ENCODE measurements around the gene CTIF.

Gene CTIF

DNA sequence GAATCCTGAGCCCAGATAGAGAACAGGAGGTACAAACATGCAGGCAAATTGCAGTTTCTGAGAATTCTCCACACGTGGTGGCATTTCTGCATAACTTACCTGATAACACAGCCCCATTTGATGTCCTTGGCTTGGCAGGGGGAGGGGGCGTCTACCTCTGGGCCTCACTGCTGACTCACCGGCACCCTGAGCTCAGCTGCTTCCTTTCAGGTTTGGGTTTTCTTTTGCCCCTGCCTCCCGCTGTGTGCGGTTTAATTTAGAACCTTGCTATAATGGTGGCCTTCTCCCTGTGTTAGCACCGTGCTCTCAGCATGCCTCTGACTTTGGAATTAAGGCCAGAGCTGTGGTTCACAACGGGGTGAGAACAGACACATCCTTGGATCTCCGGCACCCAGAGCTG lies 4.4 kb downstream of the CTIF start:
- TF ChIP-seq, protein P1, sequence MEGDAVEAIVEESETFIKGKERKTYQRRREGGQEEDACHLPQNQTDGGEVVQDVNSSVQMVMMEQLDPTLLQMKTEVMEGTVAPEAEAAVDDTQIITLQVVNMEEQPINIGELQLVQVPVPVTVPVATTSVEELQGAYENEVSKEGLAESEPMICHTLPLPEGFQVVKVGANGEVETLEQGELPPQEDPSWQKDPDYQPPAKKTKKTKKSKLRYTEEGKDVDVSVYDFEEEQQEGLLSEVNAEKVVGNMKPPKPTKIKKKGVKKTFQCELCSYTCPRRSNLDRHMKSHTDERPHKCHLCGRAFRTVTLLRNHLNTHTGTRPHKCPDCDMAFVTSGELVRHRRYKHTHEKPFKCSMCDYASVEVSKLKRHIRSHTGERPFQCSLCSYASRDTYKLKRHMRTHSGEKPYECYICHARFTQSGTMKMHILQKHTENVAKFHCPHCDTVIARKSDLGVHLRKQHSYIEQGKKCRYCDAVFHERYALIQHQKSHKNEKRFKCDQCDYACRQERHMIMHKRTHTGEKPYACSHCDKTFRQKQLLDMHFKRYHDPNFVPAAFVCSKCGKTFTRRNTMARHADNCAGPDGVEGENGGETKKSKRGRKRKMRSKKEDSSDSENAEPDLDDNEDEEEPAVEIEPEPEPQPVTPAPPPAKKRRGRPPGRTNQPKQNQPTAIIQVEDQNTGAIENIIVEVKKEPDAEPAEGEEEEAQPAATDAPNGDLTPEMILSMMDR (IDR thresholded peaks at IDR 0.05), result no peak

DNA sequence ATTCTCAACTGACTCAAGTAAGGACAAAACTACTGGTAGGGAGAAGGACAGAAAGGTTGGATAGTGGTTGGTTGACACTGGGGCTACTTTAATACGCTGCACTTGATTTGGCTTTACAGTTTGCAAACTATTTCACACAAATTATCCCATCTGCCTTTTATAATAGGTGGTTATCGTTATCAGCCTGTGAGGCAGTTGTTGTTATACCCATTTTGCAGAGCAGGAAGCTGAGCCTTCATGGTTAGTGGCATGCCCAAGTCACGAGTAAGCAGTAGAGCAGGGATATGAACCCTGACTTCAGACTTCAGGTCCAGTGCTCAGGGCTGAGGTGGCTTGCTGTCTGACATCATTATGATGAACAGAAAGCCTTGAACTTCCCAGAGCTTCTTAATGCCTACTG lies 5.3 kb downstream of the CTIF start:
- TF ChIP-seq, protein P1 (IDR thresholded peaks at IDR 0.05), result no peak

DNA sequence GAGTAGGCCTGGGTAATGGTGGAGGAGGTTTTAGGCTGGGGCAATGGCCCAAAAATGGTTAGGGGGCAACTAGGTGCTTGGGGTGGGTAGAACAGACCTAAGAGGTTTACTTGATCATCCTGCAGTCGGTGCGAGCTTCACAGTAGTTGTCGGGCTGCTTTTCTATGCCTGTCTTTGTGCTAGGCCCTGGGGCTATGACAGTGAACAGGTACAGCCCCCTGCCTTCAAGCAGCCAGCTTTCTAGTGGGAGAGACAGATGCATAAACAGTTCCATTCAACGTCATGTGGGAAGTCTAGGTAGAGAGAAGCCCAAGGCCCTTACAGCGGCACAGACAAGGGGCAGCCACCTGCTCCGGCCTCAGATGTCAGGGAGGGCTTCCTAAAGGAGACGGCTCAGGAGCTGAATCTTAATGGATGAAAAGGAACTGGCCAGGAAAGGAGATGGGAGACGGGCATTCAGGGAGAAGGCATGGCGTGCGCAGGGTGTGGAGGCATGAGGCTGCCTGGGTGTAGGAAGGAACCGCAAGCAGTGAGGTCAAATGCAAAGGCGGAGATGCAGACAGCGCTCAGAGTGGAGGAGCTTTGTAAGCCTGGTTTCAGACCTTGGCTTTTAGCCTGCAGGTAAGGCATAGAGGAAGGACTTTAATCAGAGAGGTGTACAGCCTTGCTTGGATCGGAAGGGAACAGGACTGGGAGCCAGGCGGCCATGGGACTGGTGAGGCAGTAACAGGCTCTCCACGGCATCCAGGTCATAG lies 6.0 kb downstream of the CTIF start:
- TF ChIP-seq, protein P1 (IDR thresholded peaks at IDR 0.05), result no peak

DNA sequence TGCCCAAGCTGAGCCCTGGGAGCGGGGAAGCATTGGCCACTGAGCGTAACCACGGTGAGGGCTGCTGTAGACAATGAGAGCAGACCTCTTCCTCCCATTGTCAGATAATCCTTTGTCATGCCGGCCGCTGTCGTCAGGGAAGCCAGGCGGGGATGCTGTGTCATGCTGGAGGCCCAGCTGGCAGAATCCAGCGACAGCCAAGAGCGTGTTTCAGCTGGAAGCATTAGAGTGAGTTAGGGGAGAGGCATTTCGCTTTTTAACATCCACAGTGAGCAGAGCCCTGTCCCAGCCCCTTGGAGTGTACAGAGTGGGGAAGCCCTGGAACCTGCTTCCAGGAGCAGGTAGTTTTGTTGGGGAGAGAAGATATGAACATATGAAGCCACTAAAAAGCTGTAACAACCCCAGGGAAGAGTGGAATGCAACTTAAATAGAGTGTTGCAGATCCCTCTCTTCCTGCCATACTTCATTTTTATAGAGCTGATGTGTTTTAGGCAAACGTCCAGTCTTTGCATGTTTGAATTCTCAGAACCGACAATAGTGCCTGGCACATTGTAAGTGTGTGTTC lies 7.0 kb downstream of the CTIF start:
- TF ChIP-seq, protein P1 (IDR thresholded peaks at IDR 0.05), result no peak

DNA sequence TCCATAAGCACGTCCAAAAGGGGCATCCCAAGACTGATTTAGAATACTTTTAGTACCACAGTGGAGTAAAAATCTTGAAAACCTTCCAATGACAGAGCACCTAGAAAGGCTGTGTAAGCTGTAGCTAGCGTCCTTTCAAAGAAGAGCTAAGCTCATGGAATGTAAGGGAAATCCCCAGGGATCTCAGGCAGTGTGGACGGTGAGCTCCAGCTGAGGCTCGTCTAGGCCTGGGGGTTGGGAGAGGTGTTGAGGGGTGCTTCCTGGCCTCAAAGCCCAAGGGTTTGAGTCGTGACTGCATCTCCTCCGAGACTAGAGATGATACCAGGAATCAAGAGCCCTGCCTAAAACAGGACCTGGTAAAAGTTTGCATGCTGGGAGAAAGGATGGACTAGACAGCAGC lies 7.6 kb downstream of the CTIF start:
- TF ChIP-seq, protein P1 (IDR thresholded peaks at IDR 0.05), result no peak

DNA sequence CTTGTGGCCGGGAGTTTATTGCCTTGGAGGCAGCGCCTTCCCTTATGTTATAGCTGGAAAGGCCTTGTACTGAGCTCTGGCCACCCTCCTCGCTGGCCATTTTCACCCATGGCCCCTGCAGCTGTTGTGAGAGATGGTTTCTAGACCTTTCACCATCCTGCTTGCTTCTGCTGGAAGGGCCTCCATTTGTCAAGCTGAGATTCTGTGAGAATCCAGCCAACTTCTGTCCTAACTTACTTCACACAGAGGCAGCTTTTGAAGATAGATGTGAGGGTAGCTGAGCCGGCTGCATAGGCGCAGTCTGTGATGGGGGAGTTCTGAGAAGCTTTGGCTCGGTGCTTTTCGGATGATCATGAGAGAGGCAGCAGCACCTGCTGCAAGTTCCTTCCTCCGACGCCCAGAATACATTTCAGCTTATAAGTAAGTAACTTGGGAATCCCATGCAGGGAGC lies 8.7 kb downstream of the CTIF start:
- TF ChIP-seq, protein P1 (IDR thresholded peaks at IDR 0.05), result no peak

DNA sequence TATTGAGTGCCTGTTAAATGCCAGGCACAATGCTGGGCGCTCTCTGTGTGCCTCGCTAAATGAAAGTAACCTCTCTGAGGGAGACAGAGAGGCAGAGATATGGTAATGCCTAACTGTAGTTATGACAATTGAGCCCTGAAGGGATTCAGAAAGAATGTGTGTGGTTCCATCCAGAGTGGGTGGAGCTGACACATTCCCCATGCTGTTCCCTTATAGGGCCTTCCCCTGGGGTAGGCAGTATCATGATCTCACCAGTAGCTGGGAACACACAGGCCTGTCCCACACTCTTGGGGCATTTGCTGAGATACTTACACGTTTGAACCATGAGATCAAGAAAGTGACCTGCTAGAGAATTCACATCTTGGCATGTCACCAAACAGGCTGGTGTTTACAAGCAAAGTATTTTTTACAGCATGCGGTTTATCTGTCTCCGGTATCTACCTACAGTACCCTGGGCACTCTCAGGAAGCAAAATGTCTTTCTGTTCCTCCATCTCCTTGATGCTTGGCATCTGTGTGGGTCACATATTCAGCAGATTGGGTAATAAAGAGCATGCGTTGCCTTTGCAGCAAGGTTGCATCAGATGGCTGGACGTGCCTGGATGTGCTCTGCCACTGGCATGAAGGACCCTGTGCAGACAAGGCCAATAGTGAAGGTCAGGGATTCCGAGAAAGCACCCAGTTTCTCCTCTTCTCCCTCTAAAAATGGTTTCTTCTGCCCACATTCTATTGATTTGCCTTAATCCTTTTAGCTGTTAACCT lies 9.4 kb downstream of the CTIF start:
- TF ChIP-seq, protein P1 (IDR thresholded peaks at IDR 0.05), result no peak

All from LNCAP (cell line).